Measurements from ENCODE around the gene CCK.
A peak's percentile ranks its signal among the peaks of the same experiment; 100 is the strongest.

CCK gene

DNA sequence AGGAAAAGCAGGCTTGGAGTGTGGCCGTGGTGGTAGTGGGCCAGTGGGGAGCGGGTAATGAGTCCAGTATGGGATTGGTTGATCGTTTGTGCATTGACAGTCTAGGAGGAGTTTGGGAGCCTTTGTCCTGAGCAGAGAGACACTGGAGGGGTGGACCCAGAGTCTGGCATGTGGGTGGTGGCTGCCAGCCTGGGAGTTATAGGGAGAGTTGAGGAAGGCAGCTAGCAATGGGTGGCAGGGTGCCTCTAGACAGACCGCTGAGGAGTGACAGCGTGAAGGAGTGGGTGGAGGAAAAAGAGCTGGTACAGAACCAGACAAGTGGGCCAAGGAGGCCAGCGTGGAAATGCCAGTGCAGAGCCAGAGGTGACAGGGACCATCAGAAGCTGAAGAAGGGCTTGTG, 1.9 kb upstream of the CCK start:
- no peak for DNase-seq (ENCODE audit: low read depth in 2 of 2)

DNA sequence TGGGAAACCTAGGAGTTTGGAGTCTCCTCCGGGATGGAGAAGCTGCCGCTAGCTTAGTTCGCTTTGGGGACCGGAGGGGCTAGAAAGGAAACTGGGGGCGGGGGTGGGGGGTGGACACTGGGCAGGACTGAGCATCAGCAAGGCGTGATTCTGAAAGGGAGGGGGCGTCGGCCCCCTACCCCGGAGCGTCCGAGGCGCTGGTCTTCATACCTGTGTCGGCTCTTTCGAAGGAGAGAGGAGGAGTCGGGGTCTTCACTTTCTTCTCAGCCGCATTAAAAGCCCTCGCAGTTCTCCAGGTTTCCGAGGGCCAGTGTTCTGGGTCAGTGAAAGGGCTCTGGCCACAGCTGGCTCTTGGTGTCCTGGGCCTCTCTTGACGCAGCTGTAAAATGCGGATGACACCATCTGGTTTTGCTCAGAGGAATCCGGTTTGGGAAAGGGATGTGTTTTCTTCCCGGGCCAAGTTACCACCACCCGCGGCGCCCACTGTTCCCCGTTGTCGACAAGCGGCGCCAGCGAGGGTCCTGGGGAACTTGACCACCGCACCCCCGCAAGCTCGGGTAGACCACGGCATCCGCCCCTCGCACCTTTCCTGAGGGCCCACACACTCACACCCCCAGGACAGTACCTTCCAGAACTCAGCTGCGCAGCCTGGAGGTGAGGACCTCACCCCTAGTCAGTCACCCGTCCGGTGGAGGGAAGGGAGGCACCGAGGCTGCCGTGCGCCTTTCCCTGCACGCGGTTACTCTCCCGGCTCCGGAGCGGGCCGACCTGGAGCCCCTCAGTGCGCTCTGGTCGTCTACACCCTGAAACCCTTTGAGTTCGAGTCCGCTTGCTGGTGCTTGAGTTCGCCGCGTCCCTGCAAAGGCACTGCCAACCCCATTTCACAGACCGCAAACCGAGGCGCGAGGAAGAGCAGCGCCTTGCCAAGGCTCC, 660 bp downstream of the CCK start:
- DNase-seq (ENCODE audit: low read depth in 2 of 2): no peak

DNA sequence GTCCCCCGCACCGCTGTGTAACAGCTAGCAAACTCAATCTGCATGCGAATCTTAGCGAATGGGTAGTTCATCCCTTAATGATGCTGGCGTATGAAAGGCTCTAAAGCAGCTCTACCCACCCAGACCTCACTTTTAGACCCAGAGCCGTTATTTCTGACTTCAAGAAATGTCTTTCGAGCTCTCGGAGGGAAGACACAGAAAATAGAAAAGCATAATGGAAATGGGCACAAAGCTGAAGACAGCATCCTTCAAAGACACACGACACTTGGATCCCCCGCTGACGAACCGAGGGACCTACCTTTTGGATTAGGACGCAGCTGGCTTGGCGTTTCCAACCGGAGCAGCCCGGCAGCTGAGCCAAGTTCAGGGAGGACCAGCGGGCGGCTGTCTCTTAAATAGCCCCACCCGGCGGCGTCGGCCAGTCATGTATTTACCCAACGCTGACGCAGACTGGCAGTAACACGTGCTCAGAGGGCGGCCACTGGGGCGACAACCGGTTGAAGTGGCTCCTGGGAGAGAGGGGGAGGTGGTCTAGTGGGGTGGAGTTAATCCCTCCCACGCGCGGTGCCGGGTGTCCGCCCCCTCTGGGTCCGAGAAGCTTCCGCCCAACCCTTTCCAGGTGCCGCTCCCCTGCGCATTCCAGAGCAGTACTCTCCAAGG, 1.5 kb downstream of the CCK start:
- DNase-seq (ENCODE audit: low read depth in 2 of 2): no peak

DNA sequence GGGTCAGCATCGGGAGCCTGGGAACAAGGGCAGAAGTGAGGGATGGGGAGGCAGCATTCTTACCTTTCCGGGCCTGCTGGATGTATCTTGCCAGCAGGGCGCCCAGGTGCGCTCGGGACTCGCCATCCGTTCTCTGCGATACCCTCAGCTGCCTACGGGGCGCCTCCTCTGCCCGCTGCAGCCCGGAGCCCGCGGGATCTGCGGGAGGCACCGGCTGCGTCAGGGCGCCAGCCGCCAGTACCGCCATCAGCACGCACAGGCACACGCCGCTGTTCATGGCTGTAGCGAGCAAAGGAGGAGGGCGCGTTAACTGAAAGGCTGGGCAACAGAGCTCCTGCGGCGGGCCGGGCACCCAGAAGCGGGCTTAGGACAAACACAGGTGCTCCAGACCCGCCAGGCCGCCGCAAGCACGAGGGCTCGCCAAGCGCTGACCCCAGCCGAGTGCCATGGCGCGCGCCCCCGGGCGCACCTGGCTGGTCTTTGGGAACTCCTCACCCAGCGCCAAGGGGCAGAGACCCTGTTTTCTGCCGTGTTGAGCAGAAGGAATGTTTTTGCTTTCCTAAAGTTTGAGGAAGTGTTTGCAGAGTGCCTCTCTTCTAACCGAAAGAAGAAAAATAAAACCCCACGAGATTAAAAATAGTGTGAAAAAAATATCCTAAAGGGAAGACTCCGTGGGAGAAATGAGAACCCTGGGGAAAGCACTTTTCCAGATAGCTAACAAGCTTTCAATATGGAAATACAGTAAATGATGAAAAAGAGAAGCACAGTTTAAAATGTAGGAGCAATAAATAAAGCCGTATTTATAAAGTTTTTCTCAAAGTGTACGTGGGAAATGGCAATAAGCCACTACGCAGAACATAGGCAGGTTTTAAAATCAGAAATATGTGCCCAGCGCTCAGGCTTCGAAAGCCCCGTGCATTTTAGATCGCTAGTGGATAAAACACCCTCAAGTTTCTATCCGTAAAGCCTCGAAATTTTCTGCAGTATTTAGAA, 2.3 kb downstream of the CCK start:
- no peak for DNase-seq (ENCODE audit: low read depth in 2 of 2)

GRCh38 chr3:42262525-42262924, 3.5 kb downstream of the CCK start:
- no peak for DNase-seq (ENCODE audit: low read depth in 2 of 2)

DNA sequence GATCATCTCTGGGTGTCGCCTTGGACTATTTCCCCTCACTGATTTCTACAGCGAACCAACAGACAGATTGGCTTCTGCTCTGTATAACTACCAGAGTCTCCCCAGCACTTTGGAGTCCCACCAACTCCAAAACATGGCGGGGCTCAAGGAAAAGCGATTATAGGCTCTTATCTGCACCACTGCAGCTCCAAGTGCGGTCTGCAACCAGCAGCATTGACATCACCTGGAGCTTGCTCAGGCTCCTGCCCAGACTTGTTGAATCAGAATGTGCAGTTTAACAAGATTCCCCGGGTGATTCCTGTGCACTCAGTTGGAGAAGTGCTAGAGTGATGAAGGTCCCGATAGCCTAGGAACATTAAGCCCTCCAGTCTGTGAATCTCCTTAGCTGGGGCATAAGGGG, 9.0 kb downstream of the CCK start:
- no peak for DNase-seq (ENCODE audit: low read depth in 2 of 2)

DNA sequence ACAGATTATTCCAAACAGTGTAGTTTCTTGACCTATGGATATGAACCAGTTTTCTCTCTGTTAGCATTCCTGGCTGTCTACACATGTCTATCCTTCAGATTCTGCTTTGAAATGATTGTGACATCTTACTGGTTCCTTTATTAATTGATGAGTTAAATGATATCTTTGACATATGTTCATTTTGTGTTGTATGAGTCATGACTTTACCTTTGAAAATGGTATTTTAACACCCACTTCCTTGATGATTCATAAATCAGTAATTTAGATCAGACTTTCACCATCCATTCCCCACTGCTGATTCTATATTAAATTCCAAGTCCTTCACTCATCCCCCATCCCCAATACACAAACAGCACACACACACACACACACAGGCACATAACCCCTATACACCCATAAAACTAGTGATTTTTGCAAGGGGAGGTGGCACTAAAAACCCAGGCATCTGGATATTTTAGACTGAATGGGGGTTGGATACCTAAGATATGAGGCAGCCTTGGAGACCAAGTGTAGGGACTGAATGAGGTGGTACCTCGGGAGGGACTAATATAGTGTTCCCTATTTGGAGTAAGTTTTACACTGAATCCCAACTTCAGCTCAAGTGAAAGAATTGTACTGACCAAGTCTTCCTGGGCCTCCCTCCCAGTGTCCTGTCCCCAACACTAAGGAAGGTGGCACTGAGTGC, 9.7 kb downstream of the CCK start:
- no peak for DNase-seq (ENCODE audit: low read depth in 2 of 2)

GRCh38 chr3:42254566-42254965, 11.4 kb downstream of the CCK start:
- no peak for DNase-seq (ENCODE audit: low read depth in 2 of 2)

GRCh38 chr3:42250761-42251160, 15.2 kb downstream of the CCK start:
- DNase-seq (ENCODE audit: low read depth in 2 of 2): no peak

DNA sequence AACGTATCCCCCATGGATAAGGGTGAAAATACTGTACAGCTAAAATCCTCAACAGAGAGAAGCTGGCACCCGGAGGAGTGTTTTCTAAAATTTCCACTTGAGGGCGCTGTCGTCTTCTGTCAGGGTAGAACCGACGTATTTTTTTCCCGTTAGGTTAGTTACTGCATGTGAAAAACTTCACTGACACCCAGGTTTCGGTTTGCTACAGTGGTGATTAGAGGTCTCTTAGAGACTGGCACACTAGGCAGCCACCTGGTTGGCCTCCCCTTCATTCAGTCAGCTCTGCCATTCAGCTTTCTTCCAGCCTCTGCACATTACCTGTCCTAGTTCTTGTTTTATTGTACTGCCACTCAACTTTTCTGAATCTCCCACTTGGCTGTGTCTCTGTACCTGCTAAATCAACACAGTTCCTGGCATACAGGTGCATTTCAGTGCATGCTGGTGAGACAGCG, 18.4 kb downstream of the CCK start:
- peak; percentile 34 to 40 for DNase-seq (ENCODE audit: low read depth in 2 of 2)

DNA sequence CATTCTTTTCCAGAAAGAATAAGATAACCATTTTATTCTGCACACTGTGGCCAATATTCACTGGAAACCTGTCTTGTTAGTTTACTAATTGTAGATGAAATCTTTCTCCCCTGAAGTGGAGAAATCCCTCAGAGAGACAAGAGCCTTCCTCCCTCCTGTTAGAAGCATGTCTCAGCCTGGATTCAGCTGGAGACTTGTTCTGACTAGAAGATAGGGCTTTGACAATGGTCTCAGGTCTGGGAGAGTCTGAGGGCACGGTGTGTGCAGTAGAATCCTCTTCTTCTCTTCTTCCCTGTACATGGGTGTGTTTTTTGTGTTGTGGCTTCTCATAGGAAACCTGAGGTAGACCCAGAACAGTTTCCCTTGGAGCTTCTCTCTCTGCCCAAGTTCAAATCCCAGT, 19.9 kb downstream of the CCK start:
- DNase-seq (ENCODE audit: low read depth in 2 of 2): no peak

DNA sequence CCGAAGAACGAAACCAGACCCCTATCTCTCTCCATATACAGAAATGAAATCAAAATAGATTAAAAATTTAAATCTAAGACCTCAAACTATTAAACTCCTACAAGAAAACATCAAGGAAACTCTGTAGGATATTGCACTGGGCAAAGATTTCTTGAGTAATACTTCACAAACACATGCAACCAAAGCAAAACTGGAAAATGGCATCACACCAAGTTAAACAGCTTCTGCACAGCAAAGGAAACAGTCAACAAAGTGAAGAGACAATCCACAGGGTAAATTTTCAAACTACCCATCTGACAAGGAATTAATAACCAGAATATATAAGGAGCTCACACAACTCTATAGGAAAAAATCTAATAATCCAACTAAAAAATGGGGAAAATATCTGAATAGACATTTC, 29.4 kb downstream of the CCK start:
- no peak for DNase-seq (ENCODE audit: low read depth in 2 of 2)

GRCh38 chr3:42235532-42235931, 30.5 kb downstream of the CCK start:
- no peak for DNase-seq (ENCODE audit: low read depth in 2 of 2)

GRCh38 chr3:42230860-42231259, 35.1 kb downstream of the CCK start:
- no peak for DNase-seq (ENCODE audit: low read depth in 2 of 2)

- no peak for DNase-seq (ENCODE audit: low read depth in 2 of 2)
Observed at GRCh38 chr3:42229942-42230688, 35.9 kb downstream of the CCK start.

GRCh38 chr3:42229266-42229941, 36.6 kb downstream of the CCK start:
- DNase-seq (ENCODE audit: low read depth in 2 of 2): no peak

DNA sequence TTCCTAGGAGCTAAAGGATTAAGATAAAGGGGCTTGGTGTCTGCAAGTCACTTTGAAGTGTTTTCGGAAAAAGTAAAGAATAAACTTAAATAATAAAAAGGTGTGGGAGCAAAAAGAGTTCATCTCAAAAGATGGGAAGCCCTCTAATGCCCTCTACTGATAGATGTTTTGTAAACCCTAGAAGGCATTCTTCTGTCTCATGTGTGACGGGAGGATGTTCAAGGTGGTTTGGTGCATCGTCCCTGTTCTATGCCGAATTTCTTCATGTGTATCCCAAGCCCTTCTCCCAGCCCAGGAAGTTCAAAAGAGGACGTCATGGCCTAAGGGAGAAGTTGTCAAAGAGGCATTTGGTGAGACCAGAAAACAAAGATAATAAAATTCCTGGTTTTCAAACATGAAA, 37.2 kb downstream of the CCK start:
- DNase-seq (ENCODE audit: low read depth in 2 of 2): no peak

DNA sequence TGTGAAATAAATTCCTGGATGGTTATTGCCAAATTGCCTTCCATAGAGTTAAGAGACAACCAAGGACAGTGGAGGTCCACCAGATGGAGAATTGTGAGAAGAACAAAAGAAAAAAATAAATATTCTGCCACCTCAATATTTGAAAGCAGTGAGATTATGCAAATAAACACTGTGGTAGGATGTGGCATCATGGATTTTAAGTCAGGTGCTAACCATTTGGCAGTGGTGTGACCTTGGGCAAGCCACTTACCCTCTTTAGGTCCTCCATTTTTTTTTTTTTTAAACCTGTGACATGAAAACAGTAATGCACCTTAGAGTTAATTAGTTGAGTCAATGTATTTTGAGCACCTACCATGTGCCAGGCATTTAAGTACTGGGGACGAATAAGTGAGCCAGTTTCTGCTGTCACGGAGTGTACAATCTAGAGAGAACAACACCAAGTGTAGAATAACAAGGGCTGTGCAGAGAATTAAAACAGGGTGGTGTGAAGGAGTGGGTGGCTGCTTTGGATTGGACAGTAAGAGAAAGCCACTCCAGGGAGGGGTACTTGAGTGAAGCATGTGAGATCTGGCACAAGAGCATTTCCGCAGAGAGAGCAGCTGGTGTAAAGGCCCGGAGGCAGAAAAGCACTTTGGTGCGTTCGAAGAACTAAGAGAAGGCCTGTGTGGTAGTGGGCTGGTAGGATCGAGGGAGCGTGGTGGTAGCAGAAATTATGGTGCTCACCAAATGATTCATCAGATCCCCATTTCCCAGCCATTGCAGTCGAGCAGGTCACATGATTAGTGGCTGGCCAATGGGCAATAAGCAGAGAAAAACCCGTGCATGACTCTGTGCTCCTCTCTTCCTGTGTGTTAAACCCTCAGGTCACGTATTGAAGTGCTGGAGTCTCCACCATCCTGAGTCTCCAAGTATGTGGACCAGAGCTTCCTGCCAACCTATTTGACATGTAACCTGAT, 39.2 kb downstream of the CCK start:
- DNase-seq (ENCODE audit: low read depth in 2 of 2): no peak

Data from stimulated activated CD8-positive, alpha-beta memory T cell treated with anti-CD3 and anti-CD28 coated beads, Interleukin-7, amount 100 ng/mL, for 1 hour (primary cell).